ENCODE results near the gene MYLK.
"Not testable (repeated sequence)": the region's sequence is repeated elsewhere in the genome, so short reads cannot be mapped to it uniquely, and the experiment has no call there.

Gene MYLK

DNA sequence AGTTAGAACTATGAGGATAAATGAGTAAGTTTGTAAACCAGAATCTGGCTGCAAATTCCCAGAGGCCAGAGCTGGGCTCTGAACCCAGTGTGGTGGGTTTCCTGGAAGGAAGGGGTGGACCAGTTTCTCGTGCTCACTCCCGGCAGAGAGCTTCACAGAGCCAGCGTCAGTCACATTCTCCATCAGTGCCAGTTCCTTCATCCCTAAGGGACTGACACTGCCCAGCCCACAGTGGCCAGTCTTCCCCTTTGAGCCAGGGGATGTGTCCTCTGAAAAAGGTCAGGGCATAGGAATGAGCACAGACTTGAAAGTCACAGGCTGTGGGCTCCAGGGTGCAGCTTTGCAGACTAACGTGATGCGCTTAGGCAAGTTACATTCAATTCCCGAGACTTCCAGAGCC lies 163.5 kb downstream of the MYLK start:
- no peak for DNase-seq

GRCh38 chr3:123719862-123720453 lies 164.2 kb downstream of the MYLK start:
- no peak for DNase-seq

DNA sequence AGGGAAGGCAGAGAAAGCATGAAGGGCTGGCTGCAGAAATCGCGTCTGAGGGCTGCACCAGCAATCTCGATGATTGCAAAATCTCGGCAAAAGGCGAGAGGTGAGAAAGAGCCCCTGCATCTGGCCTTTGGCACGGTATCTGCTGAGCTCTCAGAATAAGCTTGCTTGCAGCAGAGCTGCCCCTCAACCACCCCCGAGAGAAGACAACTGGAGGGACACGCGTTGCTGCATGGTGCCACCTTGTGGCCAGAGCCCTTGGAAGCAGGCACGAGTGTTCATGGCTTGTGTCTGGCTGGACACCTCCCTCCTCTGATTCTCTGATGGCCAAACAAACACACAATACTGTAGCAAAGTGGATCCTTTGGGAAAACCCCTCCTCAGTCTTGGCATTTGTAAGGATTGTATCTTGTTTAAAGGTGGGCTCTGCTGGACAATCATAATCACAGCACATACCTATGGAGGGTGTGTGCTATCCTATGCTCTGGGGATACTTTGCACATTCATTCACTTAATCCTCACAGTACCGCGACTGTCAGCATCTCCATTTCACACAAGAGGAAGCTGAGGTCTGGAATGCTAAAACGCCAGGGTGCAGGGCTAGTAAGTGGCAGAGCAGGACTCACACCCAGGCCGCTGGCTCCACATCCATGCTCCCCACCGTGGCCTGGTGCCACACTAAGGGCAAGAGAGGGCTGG lies 164.9 kb downstream of the MYLK start:
- peak; percentile 84 for DNase-seq

GRCh38 chr3:123718108-123718507 lies 166.0 kb downstream of the MYLK start:
- DNase-seq, result no peak

DNA sequence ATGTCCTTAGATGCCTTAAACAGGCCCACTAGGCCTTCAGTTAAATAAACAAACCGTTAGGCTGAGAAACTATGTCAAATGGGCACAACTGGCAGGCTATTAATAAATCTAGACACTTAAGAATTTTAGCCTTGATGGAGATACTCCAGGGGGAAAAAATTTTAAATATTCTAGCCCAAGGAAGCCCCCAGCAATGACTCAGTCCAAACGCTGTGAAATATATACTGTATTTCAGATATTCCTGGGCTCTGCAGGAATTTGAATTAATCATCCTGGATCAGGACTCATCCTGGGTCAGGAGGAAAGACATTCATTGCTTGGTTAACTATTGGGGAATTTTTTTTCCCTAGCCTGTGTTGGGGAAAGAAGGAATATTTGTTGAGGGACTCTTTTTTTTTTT lies 166.7 kb downstream of the MYLK start:
- peak; percentile 93 for DNase-seq

DNA sequence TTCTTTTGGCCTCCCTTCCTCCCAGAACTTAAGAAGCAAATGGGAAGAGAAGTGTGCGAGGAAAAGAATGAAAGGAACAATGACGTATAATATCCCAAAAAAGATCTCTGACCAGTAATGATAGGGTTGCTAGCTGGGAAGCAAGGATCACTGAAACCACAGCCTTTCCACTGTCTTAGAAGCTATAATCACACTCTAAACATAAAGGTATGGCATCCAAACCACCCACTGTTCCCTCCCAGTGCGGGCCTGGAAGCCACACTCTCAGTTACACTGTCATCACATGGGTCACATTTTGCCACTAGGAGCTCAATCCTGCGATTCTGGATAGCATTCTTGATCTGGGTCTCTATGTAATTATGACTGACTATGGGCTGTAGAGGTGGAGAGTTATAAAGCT lies 167.7 kb downstream of the MYLK start:
- DNase-seq, result no peak

DNA sequence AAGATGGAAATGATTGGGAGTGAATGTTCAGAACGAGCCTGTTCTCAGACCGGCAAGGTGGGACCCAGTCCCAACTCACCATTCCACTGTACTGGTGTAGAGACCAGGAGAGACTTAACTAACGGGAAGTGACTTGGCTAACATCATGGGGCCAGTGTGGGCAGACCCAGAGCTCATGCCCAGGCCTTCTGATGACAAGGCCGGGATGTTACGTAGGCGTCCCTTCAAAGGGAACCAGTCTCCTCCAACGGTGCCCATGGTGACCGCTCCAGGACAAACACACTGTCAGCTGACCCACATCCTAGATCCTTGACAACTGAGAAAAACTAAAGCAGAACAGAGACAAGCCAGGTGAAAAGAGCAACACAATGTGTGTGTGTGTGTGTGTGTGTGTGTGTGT lies 170.9 kb downstream of the MYLK start:
- no peak for DNase-seq

- peak; percentile 44 for DNase-seq
Observed at GRCh38 chr3:123712077-123712860, 171.9 kb downstream of the MYLK start.

- no peak for DNase-seq
Observed at GRCh38 chr3:123711356-123711755, 172.8 kb downstream of the MYLK start.

GRCh38 chr3:123708531-123708930 lies 175.6 kb downstream of the MYLK start:
- no peak for DNase-seq

DNA sequence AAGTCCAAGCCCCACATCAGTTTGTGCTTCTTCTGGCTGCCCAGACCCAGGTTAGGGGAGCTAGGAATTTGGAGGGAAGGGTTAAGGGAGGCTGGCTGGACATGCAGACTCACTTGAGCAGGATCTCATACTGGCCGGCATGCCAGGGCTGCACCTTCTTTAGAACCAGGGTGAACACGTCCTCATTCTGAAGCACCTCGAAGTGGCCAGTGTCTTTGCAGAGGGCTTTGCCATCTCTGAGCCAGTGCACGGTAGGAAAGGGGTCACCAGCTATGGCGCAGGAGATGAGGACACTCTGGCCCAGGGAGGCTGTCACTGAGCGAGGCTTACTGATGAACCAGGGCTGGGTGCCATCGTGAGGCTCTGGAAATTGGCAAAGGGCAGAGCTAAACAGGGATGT lies 176.5 kb downstream of the MYLK start:
- not testable (repeated sequence) for DNase-seq

- DNase-seq, result no peak
Observed at GRCh38 chr3:123706871-123707270, 177.3 kb downstream of the MYLK start.

DNA sequence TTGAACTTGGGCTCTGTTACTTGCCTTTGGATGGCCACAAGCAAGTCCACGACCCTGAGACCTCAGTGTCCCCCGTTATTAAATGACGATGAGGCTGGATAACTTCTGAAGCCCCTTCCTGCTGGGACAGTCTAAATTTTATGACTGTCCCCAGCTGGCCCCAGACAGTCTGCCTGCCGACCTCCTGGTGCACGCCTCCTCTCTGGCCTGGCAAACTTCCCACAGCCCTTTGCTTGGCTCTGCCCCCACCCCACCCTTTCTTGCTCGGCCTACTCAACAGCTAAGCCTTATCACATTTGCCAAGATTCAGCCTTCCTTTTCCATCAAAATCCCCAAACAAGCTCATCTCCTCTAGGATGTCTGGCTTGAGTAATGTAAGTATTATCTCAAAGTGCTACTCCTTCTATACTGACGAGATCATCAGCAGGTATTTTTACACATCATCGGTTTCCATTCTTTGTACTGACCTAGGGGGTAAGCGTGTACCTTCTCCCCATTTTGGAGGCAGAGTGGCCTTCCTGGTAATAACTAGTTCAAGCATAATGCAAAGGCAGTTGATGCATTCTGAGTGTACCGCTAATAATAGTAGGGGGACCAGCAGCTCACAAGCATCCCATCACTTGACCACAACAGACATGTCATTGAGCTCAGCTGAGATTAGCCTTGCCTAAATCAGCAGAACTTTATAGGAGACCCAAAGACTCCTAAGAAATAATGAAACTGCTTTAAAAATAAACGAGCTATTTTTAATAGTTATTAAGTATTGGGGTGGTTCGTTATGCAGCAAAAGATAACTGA lies 178.4 kb downstream of the MYLK start:
- no peak for DNase-seq

- not testable (repeated sequence) for DNase-seq
Observed at GRCh38 chr3:123703663-123704062, 180.5 kb downstream of the MYLK start.

DNA sequence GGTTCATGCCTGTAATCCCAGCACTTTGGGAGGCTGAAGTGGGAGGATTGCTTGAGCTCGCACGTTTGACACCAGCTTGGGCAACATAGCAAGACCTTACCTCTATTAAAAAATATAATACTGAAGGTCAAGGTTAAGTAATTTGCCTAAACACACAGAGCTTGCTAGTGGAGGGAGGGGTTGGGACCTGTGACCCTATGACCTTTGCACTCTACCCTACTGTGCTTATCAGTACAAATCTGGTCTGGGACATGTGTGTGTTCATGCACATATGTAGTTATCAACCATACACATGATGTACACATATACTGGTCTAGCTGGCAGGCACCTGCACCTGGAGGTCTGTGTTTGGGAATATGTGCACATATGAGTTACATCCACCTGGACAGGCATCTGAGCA lies 181.4 kb downstream of the MYLK start:
- no peak for DNase-seq

DNA sequence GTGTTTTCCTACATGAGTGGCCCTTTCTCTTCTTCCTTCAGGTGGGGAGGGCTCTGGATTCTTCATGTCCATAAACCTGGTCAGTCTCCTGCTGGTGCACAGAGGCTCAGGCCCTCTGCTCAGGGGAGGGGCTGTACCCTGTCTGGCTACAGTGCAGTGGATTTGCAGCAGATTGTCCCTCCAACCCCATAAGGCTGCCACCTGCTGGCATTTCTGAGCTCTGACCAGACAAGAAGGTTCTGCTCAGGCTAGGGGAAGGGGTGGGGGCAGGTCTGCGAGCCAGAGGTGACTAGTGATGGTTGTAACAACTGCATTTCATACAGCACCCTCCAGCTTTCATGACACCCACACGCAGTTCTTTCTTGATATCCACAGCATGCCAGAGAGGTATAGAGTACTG lies 182.1 kb downstream of the MYLK start:
- peak; percentile 76 for DNase-seq

- no peak for DNase-seq
Observed at GRCh38 chr3:123700791-123701722, 183.1 kb downstream of the MYLK start.

- no peak for DNase-seq
Observed at GRCh38 chr3:123698813-123699212, 185.3 kb downstream of the MYLK start.

DNA sequence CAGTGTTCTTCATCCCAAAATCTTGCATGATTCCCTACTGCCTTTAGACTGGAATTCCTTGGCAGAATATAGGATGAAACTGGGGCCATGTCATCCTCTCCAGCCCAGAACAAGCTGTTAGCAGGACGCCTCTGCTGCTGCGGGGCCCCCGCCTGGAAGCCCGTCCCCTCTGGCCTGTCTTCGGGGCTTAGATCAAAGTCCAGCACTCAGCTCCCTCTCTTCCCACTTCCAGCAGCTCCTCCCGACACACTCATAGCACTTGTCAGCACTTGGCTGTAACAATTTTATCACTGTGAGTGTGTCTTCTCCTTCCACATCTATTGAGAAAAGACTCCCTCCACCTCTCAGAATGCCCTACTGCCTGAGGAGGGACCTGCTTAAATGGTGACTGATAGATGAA lies 187.3 kb downstream of the MYLK start:
- peak; percentile 35 for DNase-seq

DNA sequence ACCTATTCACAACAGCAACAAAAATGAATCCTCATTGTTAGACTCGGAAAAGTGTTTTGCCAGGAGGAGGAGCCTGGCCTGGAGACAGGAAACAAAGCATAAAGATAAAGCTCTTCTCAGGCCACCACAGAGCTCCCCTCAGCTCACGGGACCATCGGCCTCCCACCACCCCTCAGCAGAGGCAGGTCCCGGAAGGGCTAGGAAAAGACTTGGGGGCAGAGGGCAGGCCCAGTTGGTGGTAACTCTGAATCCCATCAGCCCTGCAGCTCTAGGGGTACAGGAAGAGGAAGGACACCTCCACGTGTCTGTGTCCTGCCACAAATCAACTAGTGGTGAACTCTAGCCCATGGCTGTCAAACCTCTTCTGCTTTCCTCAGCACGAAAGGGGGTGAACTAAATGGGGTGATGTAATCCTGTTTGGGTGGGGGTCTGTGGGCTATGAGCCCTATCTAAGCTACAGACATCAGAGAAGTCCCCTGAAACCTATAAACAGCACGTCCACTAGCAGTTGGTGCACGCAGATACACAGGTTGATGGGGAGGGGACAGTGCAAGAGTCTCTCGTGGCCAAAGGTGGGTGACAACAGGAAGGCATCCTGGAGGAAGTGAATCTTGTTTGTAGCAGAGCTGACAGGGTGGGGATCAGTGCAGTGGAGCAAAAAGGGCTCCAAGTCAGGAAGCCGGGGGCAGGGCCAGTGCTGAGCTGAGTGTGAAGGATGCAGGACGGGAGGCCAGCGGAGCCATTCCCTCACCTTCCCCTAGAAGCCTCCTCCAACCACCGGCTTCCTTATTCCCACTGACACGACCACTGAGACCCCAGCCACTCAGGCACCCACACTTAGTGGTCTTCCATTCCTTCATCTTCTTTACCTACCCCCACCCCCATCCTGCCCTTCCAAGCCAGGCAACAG lies 188.1 kb downstream of the MYLK start:
- DNase-seq, result no peak

DNA sequence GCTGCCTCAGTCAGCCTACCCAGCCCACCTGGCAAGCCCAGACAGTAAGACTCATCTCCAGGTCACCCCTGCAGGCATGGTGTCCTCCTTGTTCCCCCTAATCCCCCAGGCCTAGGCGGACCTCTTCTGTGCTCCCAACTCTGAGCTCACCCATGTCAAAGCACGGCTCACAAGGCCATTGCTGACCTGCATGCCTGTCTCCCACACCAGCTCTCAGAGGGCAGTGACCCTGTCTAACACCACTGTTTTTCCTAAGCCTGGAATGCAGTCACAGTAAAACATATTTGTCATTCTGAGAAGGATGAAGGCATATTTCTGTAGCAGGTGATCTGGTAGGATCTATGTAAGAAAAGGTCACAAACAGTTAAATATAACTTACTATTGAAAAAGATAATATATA lies 189.0 kb downstream of the MYLK start:
- no peak for DNase-seq

Measured in fibroblast of skin of right quadriceps (primary cell).